PC-3 (cell line): ENCODE data around the gene CCNJL.

Experiments used
- CTCF ChIP-seq: fragments of 300-600 bp; sonication (generic); conservative IDR thresholded peaks from 2 replicates; pipeline ENCODE4 v1.5.1; 2017; ENCODE audit warnings: antibody characterized with exemption, low read depth, mild to moderate bottlenecking, low read length
- EZH2 ChIP-seq: fragments of 300-600 bp; sonication (generic); IDR thresholded peaks from one replicate; pipeline ENCODE4 v1.6.1; 2017; ENCODE audit warnings: antibody characterized with exemption, mild to moderate bottlenecking, low read length; ENCODE audit not compliant: unreplicated experiment

DNA sequence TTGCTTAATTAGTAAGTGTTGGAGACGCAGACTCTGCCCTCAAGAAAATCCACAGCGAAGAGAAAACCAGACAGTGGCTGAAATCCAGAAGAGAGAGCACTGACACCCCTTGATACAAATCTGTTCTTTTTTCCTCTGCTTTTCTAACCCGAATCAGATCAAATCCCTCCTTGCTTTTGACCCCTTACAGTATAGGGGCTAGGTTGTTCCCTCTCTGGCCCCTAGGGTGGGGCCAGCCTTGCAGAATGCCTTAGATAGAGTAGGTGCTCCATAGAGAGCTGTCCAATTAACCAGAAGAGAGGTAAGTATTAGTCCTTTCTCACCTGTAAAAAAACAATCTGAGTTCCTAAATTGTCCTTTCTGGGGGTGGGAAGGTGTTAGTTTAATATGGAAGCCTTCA is 47.9 kb upstream of the CCNJL start:
- TF ChIP-seq CTCF (no peak), EZH2 (no peak)
